A549 treated with Hydrocortisone at 1 μM for 4 hours (cell line): Measurements from ENCODE around the gene SLC34A3. TPM values are rescaled to one million over a fixed set of nuclear protein-coding genes. Genes with fewer than 3 reads are reported as not detected.

Experiments
- total RNA-seq: library from RNA; stranded (reverse); fragments of 200-300 nt; extraction: Qiagen RNA extraction; gene quantifications from 5 replicates; pipeline ENCODE4 v1.2.3, GENCODE V29; 2022

Gene SLC34A3
- total RNA-seq, 1 experiment from 2014 or later: 0.05 TPM

Other genes with a start within 250 kb of the SLC34A3 start
- 0.08 to 0.16 TPM (median 0.13 TPM) in 5 replicates for gene LCNL1, start 247.9 kb upstream of the SLC34A3 start, total RNA-seq
- gene PAXX, start 238.5 kb upstream of the SLC34A3 start, total RNA-seq: 46.7 to 85.5 TPM (median 74.2 TPM) in 5 replicates
- 2.3 to 5.7 TPM (median 4.6 TPM) in 5 replicates for gene CLIC3, start 234.3 kb upstream of the SLC34A3 start, total RNA-seq
- 22.8 to 26.7 TPM (median 24.4 TPM) in 5 replicates for gene ABCA2, start 202.7 kb upstream of the SLC34A3 start, total RNA-seq
- gene FUT7, start 198.8 kb upstream of the SLC34A3 start, total RNA-seq: 0.05 to 0.08 TPM (median 0.06 TPM) in 4 of 5 replicates, not detected in the other
- 44.0 to 83.3 TPM (median 79.5 TPM) in 5 replicates for gene NPDC1, start 184.7 kb upstream of the SLC34A3 start, total RNA-seq
- 3.3 to 4.5 TPM (median 3.5 TPM) in 5 replicates for gene ENTPD2, start 176.8 kb upstream of the SLC34A3 start, total RNA-seq
- gene SAPCD2, start 160.3 kb upstream of the SLC34A3 start, total RNA-seq: 17.6 to 24.7 TPM (median 21.7 TPM) in 5 replicates
- 10.8 to 13.9 TPM (median 11.0 TPM) in 5 replicates for gene UAP1L1, start 153.4 kb upstream of the SLC34A3 start, total RNA-seq
- gene MAN1B1, start 143.9 kb upstream of the SLC34A3 start, total RNA-seq: 48.0 to 53.7 TPM (median 49.8 TPM) in 5 replicates
- gene DPP7, start 116.2 kb upstream of the SLC34A3 start, total RNA-seq: 70.6 to 111 TPM (median 110 TPM) in 5 replicates
- gene GRIN1, start 91.7 kb upstream of the SLC34A3 start, total RNA-seq: 0.22 to 0.66 TPM (median 0.45 TPM) in 5 replicates
- 0.41 to 1.7 TPM (median 0.93 TPM) in 5 replicates for gene LRRC26, start 60.9 kb upstream of the SLC34A3 start, total RNA-seq
- not detected in 5 replicates for gene TMEM210, start 58.8 kb upstream of the SLC34A3 start, total RNA-seq
- 26.9 to 35.9 TPM (median 31.9 TPM) in 5 replicates for gene ANAPC2, start 42.3 kb upstream of the SLC34A3 start, total RNA-seq
- 92.8 to 153 TPM (median 142 TPM) in 5 replicates for gene SSNA1, start 42.2 kb upstream of the SLC34A3 start, total RNA-seq
- 9.2 to 11.6 TPM (median 10.2 TPM) in 5 replicates for gene TPRN, start 30.2 kb upstream of the SLC34A3 start, total RNA-seq
- 35.3 to 45.9 TPM (median 45.0 TPM) in 5 replicates for gene TMEM203, start 25.3 kb upstream of the SLC34A3 start, total RNA-seq
- gene NDOR1, start 25.2 kb upstream of the SLC34A3 start, total RNA-seq: 14.8 to 16.5 TPM (median 15.2 TPM) in 5 replicates
- 1.2 to 1.9 TPM (median 1.7 TPM) in 5 replicates for gene RNF208, start 8.7 kb upstream of the SLC34A3 start, total RNA-seq
- gene CYSRT1, start 5.7 kb upstream of the SLC34A3 start, total RNA-seq: 3.0 to 5.5 TPM (median 4.2 TPM) in 5 replicates
- 0.07 to 0.24 TPM (median 0.14 TPM) in 5 replicates for gene RNF224, start 3.4 kb upstream of the SLC34A3 start, total RNA-seq
- gene TUBB4B, start 10.4 kb downstream of the SLC34A3 start, total RNA-seq: 681 to 782 TPM (median 752 TPM) in 5 replicates
- not detected in 5 replicates for gene STPG3, start 20.4 kb downstream of the SLC34A3 start, total RNA-seq
- gene NELFB, start 24.4 kb downstream of the SLC34A3 start, total RNA-seq: 52.4 to 60.5 TPM (median 56.8 TPM) in 5 replicates
- gene TOR4A, start 46.8 kb downstream of the SLC34A3 start, total RNA-seq: 19.9 to 27.5 TPM (median 25.0 TPM) in 5 replicates
- gene NRARP, start 71.4 kb downstream of the SLC34A3 start, total RNA-seq: 2.5 to 5.1 TPM (median 3.9 TPM) in 5 replicates
- gene EXD3, start 192.3 kb downstream of the SLC34A3 start, total RNA-seq: 4.4 to 6.8 TPM (median 6.5 TPM) in 5 replicates
- 0.79 to 1.8 TPM (median 1.7 TPM) in 5 replicates for gene NOXA1, start 192.5 kb downstream of the SLC34A3 start, total RNA-seq
- 0.09 to 0.24 TPM (median 0.14 TPM) in 5 replicates for gene ENTPD8, start 210.5 kb downstream of the SLC34A3 start, total RNA-seq
- 33.9 to 42.1 TPM (median 40.2 TPM) in 5 replicates for gene NSMF, start 228.4 kb downstream of the SLC34A3 start, total RNA-seq